HG02798 (cell line): ENCODE data around the gene HOXA4.

ENCODE experiments used
- ATAC-seq: cut with Tn5 transposase; IDR thresholded peaks from one replicate; pipeline ENCODE4 v1.9.1; 2021; ENCODE audit warnings: mild to moderate bottlenecking; ENCODE audit not compliant: unreplicated experiment, poor library complexity

Gene HOXA4

DNA sequence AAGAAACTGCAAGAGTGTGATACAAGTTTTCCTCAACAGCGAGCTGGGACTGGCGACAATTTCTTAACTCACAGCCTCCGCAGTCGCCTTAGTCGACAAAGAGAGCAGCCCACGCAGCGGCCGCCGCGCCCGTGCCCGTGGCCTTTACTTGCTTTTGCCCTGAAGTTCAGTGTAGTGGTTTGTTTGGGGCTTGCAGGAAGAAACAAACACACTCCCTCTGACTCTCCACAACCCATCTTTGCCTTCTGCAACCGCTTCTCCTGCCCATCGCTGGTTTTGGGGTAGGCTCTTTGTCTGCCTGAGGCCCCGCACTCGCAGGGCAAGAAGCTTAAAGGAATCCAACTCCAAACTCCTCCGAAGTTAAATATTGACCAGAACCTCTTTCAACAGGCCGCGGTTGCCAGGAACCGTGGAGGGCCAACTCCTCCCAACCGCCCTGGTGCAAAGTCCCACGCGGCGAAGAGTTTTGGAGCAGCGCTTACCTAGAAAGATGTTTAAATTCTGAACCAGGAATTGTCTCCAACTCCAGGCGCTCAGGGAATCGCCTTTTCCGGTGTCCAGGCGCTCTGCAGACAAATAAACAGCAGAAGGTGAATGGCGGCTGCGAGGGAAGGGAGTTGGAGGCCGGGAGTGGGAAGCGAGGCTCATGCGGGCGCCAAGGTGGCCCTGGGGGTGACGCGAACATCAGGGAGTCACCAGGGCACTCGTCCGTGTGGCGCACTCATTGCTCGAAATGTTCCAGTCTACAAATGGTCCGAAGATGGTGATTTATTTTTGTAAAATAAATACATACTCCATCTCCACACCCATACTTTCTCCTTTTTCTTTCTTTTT lies 8.3 kb downstream of the HOXA4 start:
- ATAC-seq = no peak

- ATAC-seq = no peak
Measured at GRCh38 chr7:27121684-27122076, 8.9 kb downstream of the HOXA4 start.

- no peak for ATAC-seq
Measured at GRCh38 chr7:27119412-27119911, 11.1 kb downstream of the HOXA4 start.

DNA sequence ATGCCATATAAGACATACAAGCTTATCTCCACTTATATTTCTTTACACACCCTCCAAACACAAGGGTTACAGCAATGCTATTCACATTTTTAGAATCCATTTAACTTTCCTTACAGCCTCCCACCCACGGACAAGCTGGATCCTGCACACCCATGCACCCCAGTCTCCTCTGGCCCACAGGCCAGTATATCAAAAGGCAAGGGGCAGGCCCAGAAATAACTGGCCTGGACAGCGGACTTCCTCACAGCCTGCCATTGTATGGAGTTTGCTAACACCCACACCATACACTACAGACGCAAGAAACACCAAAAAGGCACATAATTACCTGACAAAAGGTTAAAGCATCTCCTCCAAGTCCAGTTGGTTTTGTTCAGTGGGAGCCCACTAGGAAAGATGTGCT lies 12.0 kb downstream of the HOXA4 start:
- ATAC-seq = no peak

DNA sequence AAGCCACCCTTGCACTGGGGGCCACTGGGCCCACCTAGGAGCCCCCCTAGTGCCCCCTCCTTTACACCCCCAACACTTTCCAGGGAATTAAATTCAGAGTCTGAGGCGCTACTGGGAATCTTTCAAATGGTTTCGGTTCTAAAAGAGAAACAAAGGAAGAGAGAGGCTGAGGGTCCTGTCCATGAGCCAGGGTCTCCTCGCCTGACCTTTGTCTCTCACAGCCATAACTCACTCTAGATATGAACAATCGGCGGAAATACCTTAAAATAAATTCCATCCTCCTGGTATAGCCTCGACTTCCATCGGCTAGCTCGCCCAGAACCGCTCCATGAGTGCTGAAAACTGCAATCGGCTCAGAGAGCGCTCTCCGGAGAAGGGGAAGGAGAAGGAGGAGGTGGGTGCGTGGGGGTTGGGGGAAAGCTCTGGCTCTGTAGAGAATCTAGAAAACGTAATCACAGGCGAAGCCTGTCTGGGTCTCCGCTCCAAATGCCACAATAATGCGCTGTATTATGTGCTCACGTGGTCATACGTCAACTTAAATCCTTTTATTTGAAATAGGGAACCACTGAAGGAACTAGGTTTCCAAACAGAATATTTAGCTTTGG lies 12.6 kb downstream of the HOXA4 start:
- no peak for ATAC-seq

DNA sequence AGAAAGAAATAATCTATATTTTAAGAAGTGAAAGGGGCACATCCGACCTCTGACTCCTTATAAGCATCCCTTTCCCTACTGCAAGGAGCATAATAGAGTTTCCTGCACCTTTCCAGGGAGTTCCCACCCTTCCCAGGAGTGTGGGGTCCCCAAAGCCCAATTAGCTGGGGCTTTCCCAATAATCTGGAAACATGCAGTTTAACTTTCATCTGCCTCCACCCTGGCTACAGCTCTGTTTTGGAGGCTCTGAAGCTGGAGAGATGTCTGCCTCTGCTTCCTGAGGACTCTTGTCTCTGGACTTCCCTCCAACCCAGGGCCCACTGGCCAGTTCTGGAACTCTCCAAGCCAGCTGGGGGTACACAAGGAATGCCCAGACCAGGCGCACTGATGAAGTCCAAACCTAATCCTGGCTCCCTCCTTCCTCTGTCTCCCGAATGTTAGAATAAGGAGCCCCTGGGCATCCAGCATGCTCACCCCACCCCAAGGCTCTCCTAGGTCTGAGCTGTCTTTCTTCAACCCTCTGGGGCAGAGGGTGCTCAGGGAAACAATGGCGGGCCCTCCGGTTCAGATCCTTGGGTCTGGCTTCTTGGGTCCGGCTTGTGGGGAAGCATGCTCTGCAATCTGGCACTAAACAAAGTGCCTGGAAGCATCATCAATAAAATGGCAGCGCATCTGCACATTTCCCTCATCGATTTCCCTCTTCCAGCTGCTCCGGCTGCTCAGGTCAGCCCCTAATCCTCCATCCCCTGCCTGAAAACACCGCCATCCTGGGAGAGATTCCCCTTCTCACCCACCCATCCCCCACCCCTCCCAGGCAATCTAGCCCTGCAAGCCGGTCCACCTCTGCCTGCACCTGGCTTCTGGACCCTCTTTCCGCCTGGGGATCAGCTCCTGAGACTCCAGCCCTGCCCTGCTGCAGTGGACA lies 13.3 kb downstream of the HOXA4 start:
- ATAC-seq = no peak

- ATAC-seq = no peak
Measured at GRCh38 chr7:27116031-27116961, 14.3 kb downstream of the HOXA4 start.

GRCh38 chr7:27115221-27116026 lies 15.1 kb downstream of the HOXA4 start:
- ATAC-seq = no peak

DNA sequence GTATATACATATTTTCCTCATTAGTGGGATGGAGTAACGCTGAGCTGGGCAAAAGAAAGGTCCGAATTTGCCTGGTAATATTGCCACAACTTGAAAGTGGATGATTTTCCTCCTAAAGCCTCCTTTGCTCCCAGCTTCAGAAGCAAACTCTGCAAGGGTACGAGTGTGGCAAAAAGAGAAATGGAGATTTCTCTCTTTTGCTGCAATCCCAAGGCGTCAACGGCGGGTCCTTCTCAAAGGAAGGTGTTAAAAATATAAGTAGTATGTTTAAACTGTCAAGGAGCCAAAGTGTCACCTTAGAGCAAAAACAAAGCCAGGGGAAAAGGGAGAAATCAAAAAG lies 15.7 kb downstream of the HOXA4 start:
- ATAC-seq = no peak

DNA sequence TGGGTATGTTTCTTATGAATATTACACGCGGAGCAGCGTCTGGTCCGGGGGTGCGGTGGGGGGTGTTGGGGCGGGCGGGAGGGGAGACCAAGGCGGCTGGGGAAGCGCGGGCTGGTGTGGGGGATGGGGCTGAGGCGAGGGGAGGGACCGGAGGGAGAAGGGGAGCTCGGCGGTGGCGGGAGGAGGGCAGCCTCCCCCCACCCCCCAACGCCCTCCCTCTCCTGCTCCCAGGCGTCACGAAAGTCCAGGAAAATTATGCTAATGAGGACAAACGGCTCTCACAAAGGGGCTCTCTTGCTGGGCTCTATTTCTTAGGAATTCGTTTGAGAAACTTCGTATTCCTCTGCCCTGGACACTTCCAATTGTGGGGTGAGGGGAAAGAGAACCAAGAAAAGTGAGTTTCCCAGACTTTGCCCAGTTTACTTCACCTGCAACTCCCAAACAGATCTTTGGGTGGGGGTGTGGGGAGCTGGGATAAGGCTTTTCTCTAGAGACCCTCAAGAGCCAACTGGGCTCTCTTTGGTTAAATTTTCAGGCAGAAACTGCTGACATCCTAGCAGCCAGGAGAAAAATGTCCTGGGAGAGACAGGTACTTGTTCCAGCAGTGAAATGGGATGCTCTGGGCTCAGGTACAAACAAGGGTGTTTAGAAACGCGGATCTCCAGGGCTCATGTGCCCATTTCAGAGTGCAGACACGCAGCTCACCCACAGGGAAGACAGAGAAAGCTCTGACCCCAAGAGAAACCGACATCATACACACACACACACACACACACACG lies 16.4 kb downstream of the HOXA4 start:
- no peak for ATAC-seq

DNA sequence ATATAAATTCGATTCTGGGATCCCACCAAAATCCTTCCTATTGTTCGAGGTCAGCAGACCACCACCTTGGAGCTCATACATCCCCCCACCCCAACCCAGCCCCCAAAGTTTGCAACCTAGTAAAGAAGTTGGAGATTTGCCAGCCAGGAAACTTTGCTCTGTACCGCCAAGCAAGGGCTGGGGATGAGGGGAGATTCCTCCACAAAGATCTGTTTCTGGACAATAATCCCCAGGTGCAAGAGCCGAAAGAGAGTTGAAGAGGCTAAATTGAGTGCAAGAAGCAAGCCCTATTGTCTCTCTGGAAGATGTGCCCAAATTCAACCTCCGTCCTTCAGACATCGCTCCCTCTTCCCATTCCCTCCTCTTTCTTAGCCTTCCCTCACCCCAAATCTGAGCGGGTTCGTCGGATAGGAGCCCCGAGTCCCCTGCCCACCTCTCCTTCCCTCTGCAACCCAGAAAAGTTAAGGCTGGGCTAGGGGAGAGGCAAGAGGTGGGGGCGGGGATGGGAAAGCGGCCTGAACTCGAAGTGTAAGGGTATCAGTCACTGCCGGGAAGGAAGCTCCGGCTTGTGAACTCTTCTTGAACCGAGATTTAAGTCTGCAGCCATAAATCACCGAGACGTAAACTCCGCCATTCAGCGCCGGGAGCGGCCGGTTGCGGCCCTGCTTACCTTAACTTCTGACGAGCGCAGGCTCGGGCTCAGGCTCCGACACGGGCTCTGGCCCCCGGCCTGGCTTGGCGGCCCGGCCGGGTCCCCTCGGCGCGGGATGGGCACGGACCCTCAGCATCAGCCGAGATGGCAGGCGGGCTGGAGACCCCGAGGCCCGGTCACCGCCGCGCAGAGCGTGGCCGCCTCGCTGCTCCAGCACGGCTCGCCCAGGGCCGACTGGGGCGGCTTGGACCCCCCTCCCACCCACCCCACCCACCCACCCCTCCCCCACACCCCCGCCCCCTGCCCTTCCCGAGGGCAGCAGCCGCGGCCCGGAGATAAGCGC lies 17.3 kb downstream of the HOXA4 start:
- no peak for ATAC-seq

DNA sequence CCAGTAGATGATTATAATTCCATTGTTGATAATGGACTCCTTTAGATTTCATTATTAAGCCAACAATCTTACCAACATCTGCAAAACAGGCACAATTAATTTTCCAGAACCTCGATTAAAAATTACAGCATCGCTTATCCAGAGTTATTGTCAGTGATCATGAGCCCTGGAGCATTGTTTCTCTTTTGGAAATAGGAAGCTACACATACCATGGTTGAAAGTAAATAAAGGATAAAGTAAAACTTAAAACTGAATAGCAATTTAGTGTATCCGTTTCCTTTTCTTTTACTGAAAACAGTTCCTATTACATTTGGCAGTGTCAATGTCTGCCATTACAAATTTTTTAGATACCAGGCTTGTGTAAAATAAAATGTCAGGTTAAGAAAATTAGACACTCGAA lies 18.2 kb downstream of the HOXA4 start:
- no peak for ATAC-seq

DNA sequence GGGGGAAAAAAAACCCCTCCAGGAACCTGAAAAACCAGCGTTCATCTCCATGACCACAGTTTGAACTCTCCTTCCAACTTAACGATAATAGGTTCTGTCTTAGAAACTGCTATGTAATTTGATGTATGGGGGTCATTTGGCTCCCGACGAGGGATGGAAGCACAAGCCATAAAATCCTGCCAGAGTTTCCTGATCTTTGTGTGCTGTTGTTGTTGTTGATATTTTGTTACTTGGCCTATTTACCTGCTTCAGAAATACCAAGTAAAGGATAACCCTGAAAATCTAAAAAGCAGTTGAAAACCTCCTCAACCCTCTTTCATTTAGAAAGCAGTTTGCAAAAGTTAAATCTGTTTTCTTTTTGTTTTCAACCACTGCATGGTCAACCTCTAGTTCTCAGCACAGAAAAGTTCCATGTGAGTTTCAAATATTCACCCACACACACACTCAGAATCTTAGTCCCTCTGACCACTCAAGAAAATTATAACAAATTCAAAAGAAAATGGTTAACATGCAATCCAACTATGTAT lies 18.7 kb downstream of the HOXA4 start:
- no peak for ATAC-seq

GRCh38 chr7:27111042-27111750 lies 19.4 kb downstream of the HOXA4 start:
- no peak for ATAC-seq

DNA sequence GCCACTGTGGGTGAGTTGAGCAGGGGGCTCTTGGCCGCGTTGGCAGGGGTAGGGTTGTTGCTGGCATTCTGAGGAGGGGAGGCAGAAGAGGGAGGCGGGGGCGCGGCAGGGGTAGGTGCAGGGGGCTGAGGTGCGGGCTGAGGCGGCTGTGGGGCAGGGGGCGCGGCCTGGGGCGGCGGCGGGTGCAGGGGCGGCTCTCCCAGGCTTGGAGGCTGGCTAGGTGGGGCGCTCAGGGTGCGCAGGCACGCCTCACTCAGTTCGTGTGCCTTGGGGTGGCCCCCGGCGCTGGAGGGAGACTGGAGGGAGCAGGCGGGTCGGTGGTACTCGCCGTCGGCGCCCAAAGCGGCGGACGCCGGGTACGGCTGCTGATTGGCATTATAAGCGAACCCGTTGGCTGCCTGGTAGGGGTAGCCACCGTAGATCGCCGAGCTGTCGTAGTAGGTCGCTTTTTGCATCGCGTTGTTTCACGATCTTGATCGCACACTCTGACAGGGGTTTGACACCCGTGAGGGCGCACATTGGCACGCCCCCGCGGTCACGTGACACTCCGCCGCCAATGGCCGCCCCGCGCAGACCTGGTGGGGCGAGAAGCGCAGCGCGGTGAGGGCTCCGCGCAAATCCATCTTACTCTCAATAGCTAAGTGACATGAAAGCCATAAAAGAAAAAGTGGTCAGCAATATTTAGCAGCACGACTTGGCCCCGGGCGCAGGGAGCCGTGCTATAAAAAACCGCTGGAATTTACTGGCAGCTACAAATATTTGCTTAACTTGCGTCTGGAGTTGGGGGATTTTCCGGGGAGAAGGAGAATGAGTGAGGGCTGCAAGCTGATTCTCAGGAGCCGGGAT lies 20.1 kb downstream of the HOXA4 start:
- ATAC-seq = no peak
